IPS-18c (cell line): ENCODE results near the gene KREMEN1.
"Not testable (repeated sequence)": the region's sequence is repeated elsewhere in the genome, so short reads cannot be mapped to it uniquely, and the experiment has no call there.

Experiments
- H3K4me3 ChIP-seq: 2 replicates; pipeline ENCODE4 v1.7.0; 2013; ENCODE audit warnings: low read depth, mild to moderate bottlenecking, low read length, moderate library complexity; ENCODE audit not compliant: insufficient read depth
- H3K9me3 ChIP-seq: one replicate; pipeline ENCODE4 v1.6.1; 2013; ENCODE audit warnings: mild to moderate bottlenecking, low read length, moderate library complexity; ENCODE audit not compliant: control insufficient read depth, insufficient read depth

KREMEN1 gene

GRCh38 chr22:29114392-29114791 lies 41.6 kb downstream of the KREMEN1 start:
- H3K4me3 ChIP-seq: no peak overlapping the region
- no peaks in the 10 kb centered on the region for H3K9me3 ChIP-seq

- H3K4me3 ChIP-seq: no peak overlapping the region
- no peaks in the 10 kb centered on the region for H3K9me3 ChIP-seq
These were observed 43.0 kb downstream of the KREMEN1 start for GRCh38 chr22:29115682-29116288.

GRCh38 chr22:29116397-29117123 lies 43.7 kb downstream of the KREMEN1 start:
- no peaks in the 10 kb centered on the region for H3K9me3 ChIP-seq
- H3K4me3 ChIP-seq: no peak overlapping the region

GRCh38 chr22:29117799-29118477 lies 45.1 kb downstream of the KREMEN1 start:
- no peaks in the 10 kb centered on the region for H3K9me3 ChIP-seq
- no peak overlapping the region for H3K4me3 ChIP-seq

- not testable (repeated sequence) for H3K4me3 ChIP-seq, H3K9me3 ChIP-seq
These were observed 47.5 kb downstream of the KREMEN1 start for GRCh38 chr22:29120098-29120912.

GRCh38 chr22:29121124-29121523 lies 48.3 kb downstream of the KREMEN1 start:
- Histone ChIP-seq H3K9me3 (no peaks in the 10 kb centered on the region), H3K4me3 (no peak overlapping the region)

GRCh38 chr22:29122041-29122440 lies 49.2 kb downstream of the KREMEN1 start:
- Histone ChIP-seq H3K9me3 (no peaks in the 10 kb centered on the region), H3K4me3 (no peak overlapping the region)

- Histone ChIP-seq H3K9me3 (no peaks in the 10 kb centered on the region), H3K4me3 (no peak overlapping the region)
These were observed 52.1 kb downstream of the KREMEN1 start for GRCh38 chr22:29124777-29125442.

GRCh38 chr22:29125443-29125778 lies 52.6 kb downstream of the KREMEN1 start:
- Histone ChIP-seq H3K4me3 (no peak overlapping the region), H3K9me3 (no peaks in the 10 kb centered on the region)

- H3K4me3 ChIP-seq: no peak overlapping the region
- no peaks in the 10 kb centered on the region for H3K9me3 ChIP-seq
These were observed 53.0 kb downstream of the KREMEN1 start for GRCh38 chr22:29125844-29126243.

GRCh38 chr22:29126670-29127395 lies 54.0 kb downstream of the KREMEN1 start:
- Histone ChIP-seq H3K9me3 (no peaks in the 10 kb centered on the region), H3K4me3 (no peak overlapping the region)

- Histone ChIP-seq H3K9me3 (no peaks in the 10 kb centered on the region), H3K4me3 (no peak overlapping the region)
These were observed 56.3 kb downstream of the KREMEN1 start for GRCh38 chr22:29128891-29129807.

- Histone ChIP-seq H3K9me3 (no peaks in the 10 kb centered on the region), H3K4me3 (no peak overlapping the region)
These were observed 56.9 kb downstream of the KREMEN1 start for GRCh38 chr22:29129808-29130140.

- Histone ChIP-seq H3K9me3 (no peaks in the 10 kb centered on the region), H3K4me3 (no peak overlapping the region)
These were observed 57.6 kb downstream of the KREMEN1 start for GRCh38 chr22:29130476-29130875.

- Histone ChIP-seq H3K9me3 (no peaks in the 10 kb centered on the region), H3K4me3 (no peak overlapping the region)
These were observed 60.8 kb downstream of the KREMEN1 start for GRCh38 chr22:29133603-29134133.

GRCh38 chr22:29134448-29134847 lies 61.6 kb downstream of the KREMEN1 start:
- H3K9me3 ChIP-seq: no peaks in the 10 kb centered on the region
- H3K4me3 ChIP-seq: no peak overlapping the region
